HEK293 (cell line): ENCODE results near the gene NBPF4.

Experiments
- AEBP2 ChIP-seq: fragments of 450-650 bp; formaldehyde crosslinking; IDR thresholded peaks from 2 replicates; pipeline ENCODE4 v1.5.1; 2016; ENCODE audit warnings: missing biosample characterization, missing genetic modification characterization, borderline replicate concordance
- BCL11B ChIP-seq: fragments of 450-650 bp; formaldehyde crosslinking; IDR thresholded peaks from 2 replicates; pipeline ENCODE4 v1.5.1; 2016; ENCODE audit warnings: low read depth, missing biosample characterization, missing genetic modification characterization
- FEZF1 ChIP-seq: fragments of 450-650 bp; formaldehyde crosslinking; IDR thresholded peaks from 2 replicates; pipeline ENCODE4 v1.5.1; 2016; ENCODE audit warnings: missing biosample characterization, missing genetic modification characterization
- KLF16 ChIP-seq: fragments of 450-650 bp; formaldehyde crosslinking; IDR thresholded peaks from 2 replicates; pipeline ENCODE4 v1.5.1; 2017; ENCODE audit warnings: missing biosample characterization, missing genetic modification characterization
- PRDM10 ChIP-seq: fragments of 450-650 bp; formaldehyde crosslinking; IDR thresholded peaks from 2 replicates; pipeline ENCODE4 v1.5.1; 2016; ENCODE audit warnings: missing biosample characterization, missing genetic modification characterization
- PRDM4 ChIP-seq: fragments of 450-650 bp; formaldehyde crosslinking; IDR thresholded peaks from 2 replicates; pipeline ENCODE4 v1.5.1; 2017; ENCODE audit warnings: missing biosample characterization, missing genetic modification characterization
- SETDB1 ChIP-seq: IDR thresholded peaks from one replicate; pipeline ENCODE4 v1.6.1; 2017; ENCODE audit warnings: mild to moderate bottlenecking, low read length, moderate library complexity, mixed read lengths; ENCODE audit not compliant: insufficient read length
- ZBTB20 ChIP-seq: fragments of 450-650 bp; formaldehyde crosslinking; IDR thresholded peaks from 2 replicates; pipeline ENCODE4 v1.5.1; 2016; ENCODE audit warnings: missing biosample characterization, missing genetic modification characterization
- ZBTB26 ChIP-seq: fragments of 450-650 bp; formaldehyde crosslinking; optimal IDR thresholded peaks from 2 replicates; pipeline ENCODE3; 2016; ENCODE audit warnings: missing biosample characterization, mild to moderate bottlenecking, missing genetic modification characterization
- ZBTB8A ChIP-seq: fragments of 450-650 bp; formaldehyde crosslinking; IDR thresholded peaks from 2 replicates; pipeline ENCODE4 v1.5.1; 2016; ENCODE audit warnings: missing biosample characterization, missing genetic modification characterization
- ZNF175 ChIP-seq: fragments of 450-650 bp; formaldehyde crosslinking; IDR thresholded peaks from 2 replicates; pipeline ENCODE4 v1.5.1; 2016; ENCODE audit warnings: missing biosample characterization, missing genetic modification characterization
- ZNF302 ChIP-seq: fragments of 450-650 bp; formaldehyde crosslinking; IDR thresholded peaks from 2 replicates; pipeline ENCODE4 v1.5.1; 2016; ENCODE audit warnings: missing biosample characterization, missing genetic modification characterization, low read depth
- ZNF398 ChIP-seq: fragments of 450-650 bp; formaldehyde crosslinking; IDR thresholded peaks from 2 replicates; pipeline ENCODE4 v1.5.1; 2017; ENCODE audit warnings: missing biosample characterization, missing genetic modification characterization
- ZNF600 ChIP-seq: fragments of 450-650 bp; formaldehyde crosslinking; IDR thresholded peaks from 2 replicates; pipeline ENCODE4 v1.5.1; 2016; ENCODE audit warnings: missing biosample characterization, missing genetic modification characterization
- ZNF626 ChIP-seq: fragments of 450-650 bp; sonication (Bioruptor Pico); formaldehyde crosslinking; IDR thresholded peaks from 2 replicates; pipeline ENCODE4 v1.5.1; 2018; ENCODE audit warnings: missing biosample characterization, missing genetic modification characterization, inconsistent platforms
- ZNF692 ChIP-seq: fragments of 450-650 bp; formaldehyde crosslinking; IDR thresholded peaks from 2 replicates; pipeline ENCODE4 v1.5.1; 2016; ENCODE audit warnings: missing biosample characterization, missing genetic modification characterization

The NBPF4 gene

GRCh38 chr1:108199201-108199691, 44.6 kb downstream of the NBPF4 start (continued):
- TF ChIP-seq PRDM4 (no peak), ZNF175 (tag by site-specific recombination) (no peak), ZNF398 (peak; percentile 59), AEBP2 (tag by site-specific recombination) (no peak), BCL11B (tag by site-specific recombination) (no peak), ZBTB8A (tag by site-specific recombination) (no peak), FEZF1 (0 out of 2 replicates have a peak, but pooled peaks have one; percentile 15), PRDM10 (0 out of 2 replicates have a peak, but pooled peaks have one; percentile 9), ZNF600 (tag by site-specific recombination) (no peak), ZNF302 (tag by site-specific recombination) (no peak), ZNF626 (tag by site-specific recombination) (no peak), KLF16 (tag by site-specific recombination) (no peak), ZBTB20 (tag by site-specific recombination) (0 out of 2 replicates have a peak, but pooled peaks have one; percentile 15), SETDB1 (peak; percentile 24), ZBTB26 (no peak), ZNF692 (tag by site-specific recombination) (no peak; the same call in 1 of the 2 replicates)
